IPS-11a (cell line): Measurements from ENCODE around the gene MATN1.
"Not testable (repeated sequence)": the region's sequence is repeated elsewhere in the genome, so short reads cannot be mapped to it uniquely, and the experiment has no call there.

ENCODE experiments used
- H3K4me3 ChIP-seq: one replicate; pipeline ENCODE4 v1.5.1; 2013; ENCODE audit warnings: low read depth, low read length, control low read depth

Gene MATN1

DNA sequence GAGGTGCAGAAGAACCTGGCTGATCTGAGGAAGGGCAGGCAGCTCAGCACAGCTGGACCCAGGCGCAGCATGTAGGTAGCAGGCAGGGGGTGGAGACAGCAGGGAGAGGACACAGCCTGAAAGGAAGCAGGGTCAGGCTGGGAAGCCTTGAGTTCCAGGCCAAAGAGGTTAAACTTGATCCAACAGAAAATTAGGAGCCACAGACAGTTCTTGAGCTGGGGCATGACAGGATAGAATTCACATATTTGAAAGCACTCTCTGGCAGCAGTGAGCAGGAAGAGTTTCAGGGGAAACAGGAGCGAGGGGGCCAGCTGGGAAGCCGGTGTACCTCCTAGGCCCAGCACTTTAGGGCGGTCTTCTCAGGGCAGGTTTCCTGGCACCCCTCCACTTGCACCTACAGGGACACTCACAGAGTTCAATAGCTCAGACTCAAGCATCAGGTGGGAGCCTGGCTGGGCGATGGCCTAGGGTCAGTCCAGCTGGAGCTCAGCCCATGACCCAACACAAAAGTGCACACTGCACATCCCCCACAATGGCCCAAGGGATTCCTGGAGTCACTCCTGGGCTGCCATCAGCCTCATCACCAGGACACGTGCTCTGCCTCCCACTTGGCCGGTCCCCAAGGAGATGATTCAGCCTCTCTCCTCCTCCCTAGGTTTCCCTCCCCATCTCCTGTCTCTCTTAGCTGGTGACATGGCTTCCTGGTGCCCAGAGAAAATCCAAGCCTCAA is 22.7 kb downstream of the MATN1 start:
- no peak overlapping the region for H3K4me3 ChIP-seq

GRCh38 chr1:30699762-30700161 is 23.6 kb downstream of the MATN1 start:
- no peak overlapping the region for H3K4me3 ChIP-seq

DNA sequence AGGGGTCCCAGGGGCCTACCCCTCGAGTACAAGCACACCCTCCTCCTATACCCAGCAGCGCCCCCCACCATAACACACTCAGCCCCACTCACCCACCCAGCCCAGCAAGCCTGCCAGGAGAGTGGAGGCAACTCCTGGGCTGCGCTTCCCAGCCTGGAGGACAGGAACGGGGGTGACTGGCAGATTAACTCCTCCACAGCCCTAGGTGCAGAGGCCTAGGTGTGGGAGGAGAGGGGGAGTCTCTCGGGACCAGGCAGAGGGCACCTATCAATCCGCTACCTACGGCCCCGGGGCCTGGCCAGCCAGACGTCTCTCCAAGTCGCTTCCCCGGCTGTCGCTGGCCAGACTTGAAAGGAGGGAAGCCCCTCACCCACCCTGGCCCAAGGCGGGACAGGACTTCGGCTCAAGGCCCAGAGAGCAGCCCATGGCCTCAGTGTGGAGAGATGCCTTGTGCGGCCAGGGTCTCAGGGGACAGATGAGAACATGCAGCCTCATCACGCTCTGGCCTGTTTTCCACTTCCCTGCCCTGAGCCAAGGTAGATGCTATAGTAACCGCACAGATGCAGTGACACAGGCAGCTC is 24.9 kb downstream of the MATN1 start:
- H3K4me3 ChIP-seq, result no peak overlapping the region

- H3K4me3 ChIP-seq, result no peak overlapping the region
Measured at GRCh38 chr1:30697571-30698376, 25.6 kb downstream of the MATN1 start.

GRCh38 chr1:30696831-30697230 is 26.6 kb downstream of the MATN1 start:
- no peak overlapping the region for H3K4me3 ChIP-seq

DNA sequence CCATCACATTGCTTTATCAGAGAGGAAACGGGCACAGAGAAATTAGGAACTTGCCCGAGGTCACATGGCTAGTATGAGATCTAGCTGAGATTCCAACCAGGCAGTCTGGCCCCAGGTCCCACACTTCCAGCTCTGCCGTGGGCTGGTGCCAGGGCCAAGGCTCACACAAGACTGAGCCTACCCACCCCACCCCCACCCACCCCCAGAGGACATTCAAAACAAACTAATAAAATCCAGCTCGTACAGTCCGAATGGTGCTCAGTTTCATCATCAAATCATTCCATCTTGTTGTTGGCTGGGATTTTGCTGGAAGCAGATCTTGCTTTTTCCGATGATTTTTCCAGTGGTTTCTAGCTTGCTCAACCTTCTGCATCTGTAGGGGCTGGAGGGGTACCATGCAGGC is 27.9 kb downstream of the MATN1 start:
- H3K4me3 ChIP-seq, result no peak overlapping the region

- H3K4me3 ChIP-seq, result no peak overlapping the region
Measured at GRCh38 chr1:30694280-30695175, 28.9 kb downstream of the MATN1 start.

DNA sequence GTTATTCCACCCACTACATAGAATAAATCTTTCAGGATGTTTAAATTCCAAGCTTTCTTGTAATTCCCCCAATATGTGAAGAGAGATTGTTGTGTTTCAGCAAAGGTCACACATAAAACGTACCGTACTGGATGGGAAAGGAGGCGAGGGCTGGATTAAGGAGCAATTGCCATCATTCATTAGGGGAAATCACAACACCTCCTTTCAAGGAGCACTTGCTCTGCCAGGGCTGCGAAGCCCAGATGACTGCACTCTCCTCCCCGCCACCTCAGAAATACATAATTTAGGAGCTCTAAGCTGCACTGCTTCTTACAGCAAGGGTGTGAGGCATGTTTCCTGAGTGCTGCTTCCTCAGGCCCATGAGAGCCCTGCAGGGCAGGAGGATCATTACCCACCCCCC is 29.6 kb downstream of the MATN1 start:
- H3K4me3 ChIP-seq, result no peak overlapping the region

GRCh38 chr1:30693366-30693765 is 30.0 kb downstream of the MATN1 start:
- H3K4me3 ChIP-seq, result no peak overlapping the region

- no peak overlapping the region for H3K4me3 ChIP-seq
Measured at GRCh38 chr1:30692948-30693301, 30.5 kb downstream of the MATN1 start.

- H3K4me3 ChIP-seq, result no peak overlapping the region
Measured at GRCh38 chr1:30692201-30692947, 31.0 kb downstream of the MATN1 start.

DNA sequence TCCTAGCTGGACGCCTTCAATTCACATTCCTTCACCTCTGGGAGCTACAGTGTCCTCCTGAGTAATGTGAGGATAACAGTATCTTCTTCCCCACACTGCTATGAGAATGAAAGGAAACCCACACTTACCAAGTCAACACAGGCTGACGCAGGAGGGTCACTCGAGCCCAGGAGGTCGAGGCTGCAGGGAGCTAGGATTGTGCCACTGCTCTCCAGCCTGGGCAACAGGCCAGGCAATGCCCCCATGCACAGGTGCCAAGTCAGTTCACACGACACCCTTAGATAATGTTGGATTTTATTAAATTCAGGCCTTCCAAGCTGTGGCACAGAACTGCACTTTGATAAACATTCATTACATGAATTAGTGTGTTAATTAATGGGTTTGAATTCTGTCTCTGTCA is 31.9 kb downstream of the MATN1 start:
- H3K4me3 ChIP-seq, result no peak overlapping the region

- H3K4me3 ChIP-seq, result no peak overlapping the region
Measured at GRCh38 chr1:30689901-30690645, 33.3 kb downstream of the MATN1 start.

DNA sequence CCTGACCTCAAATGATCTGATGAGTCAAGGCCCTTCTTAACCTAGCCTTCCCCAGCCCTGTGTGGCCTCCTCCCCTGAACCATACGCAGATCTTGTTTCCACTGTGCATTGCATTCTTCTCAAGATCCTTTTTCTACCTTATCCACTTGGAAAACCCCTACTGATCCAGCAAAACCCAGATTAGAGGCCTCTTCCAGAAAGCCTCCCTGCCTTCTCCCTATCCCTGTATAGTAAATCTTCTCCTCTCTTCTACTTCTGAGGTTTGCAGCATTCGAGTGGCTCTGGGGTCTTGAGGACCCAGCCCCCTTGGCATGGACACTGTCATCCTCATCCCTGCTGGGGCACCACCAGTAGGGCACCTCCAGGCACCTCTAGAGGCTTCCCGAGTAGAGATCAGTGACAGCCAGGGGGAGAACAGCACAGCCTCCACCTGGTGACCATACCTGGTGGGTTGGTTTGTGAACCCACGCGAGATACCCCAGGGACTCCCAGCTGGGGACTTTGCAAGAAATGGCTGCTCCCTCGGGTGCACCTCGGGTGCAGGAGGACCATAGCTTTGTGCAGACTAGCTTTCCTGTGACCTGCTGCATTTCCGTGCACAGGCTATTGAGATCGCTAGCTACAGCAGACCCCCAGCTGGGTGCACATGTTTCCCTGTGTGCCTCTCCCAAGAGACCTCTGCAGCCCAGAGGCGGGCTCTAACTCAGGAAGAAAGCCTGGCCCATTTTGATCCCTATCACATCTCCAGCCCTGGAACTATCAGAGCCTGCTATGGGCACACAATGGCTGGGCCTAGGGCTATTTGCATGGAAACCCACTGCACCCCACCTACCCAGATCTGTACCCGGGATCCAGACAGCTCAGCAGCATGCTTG is 34.2 kb downstream of the MATN1 start:
- H3K4me3 ChIP-seq, result no peak overlapping the region

DNA sequence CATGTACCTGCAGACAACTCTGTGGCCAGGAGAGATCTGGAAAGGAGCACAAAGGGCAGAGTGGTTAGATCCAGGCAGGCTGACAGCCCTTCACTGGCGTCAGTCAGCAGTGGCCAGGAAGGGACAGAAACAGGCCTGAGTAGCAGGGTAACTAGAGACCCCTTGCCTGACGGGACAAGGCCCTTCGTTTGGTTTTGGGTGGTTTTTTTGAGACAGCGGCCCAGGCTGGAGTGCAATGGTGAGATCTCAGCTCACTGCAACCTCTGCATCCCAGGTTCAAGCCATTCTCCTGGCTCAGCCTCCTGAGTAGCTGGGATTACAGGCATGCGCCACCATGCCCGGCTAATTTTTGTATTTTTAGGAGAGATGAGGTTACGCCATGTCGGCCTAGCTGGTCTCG is 34.9 kb downstream of the MATN1 start:
- H3K4me3 ChIP-seq, result not testable (repeated sequence)

GRCh38 chr1:30687886-30688285 is 35.5 kb downstream of the MATN1 start:
- no peak overlapping the region for H3K4me3 ChIP-seq

- H3K4me3 ChIP-seq, result no peak overlapping the region
Measured at GRCh38 chr1:30686236-30686935, 37.0 kb downstream of the MATN1 start.

DNA sequence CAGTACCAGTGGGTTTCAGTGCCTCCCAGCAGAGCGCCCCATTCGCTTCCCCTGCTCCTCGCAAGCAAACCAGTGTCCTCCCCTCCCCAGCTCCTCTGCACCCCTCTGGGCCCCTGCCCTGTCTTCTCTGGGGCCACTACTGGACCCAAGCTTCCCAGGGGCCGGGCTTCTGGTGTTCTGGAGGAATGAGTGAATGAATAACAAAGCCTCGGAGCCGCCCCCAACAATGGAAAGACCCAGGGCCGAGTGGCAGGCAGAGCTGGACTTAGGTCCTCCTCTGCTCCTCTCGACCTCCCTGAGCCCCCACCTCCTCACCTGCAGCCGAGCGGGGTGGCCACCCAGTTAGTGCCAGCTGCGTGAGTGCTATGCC is 37.6 kb downstream of the MATN1 start:
- peak overlapping the region; percentile 29 for H3K4me3 ChIP-seq
